Lower leg skin (tissue), 3 donors: ENCODE measurements around the gene TACSTD2.

Source experiments
- CTCF ChIP-seq, 3 donors: fragments of 450-650 bp; IDR thresholded peaks; one replicate each; pipeline ENCODE4 v1.5.1; 2016; ENCODE audit warnings: antibody characterized with exemption in 3 of 3, mild to moderate bottlenecking in 3 of 3, moderate library complexity in 2 of 3
- POLR2A ChIP-seq, 2 donors: fragments of 450-650 bp; IDR thresholded peaks; one replicate each; pipeline ENCODE4 v1.6.1; 2016 to 2017; ENCODE audit warnings: antibody characterized with exemption in 2 of 2, mild to moderate bottlenecking in 1 of 2, moderate library complexity in 1 of 2

GRCh38 chr1:58568271-58568860 lies 8.7 kb downstream of the TACSTD2 start:
- TF ChIP-seq CTCF (IDR thresholded peaks at IDR 0.05) (no peak), POLR2A (IDR thresholded peaks at IDR 0.05) (no peak)
